GM12878 (cell line): ENCODE measurements around the gene RALGPS1. TPM values are rescaled to one million over a fixed set of nuclear protein-coding genes. Genes with fewer than 3 reads are reported as not detected.

ENCODE experiments used
- ATAC-seq: fragments of 200-7000 bp; cut with Tn5 transposase; 3 replicates; pipeline ENCODE4 v1.9.1; 2020; ENCODE audit warnings: mild to moderate bottlenecking, moderate library complexity
- BruUV-seq: library from RNA; stranded (reverse); fragments of 400-500 nt; replicated peaks from 2 replicates; lab custom pipeline; 2021; lab: Mats Ljungman, UMichigan
- CTCF ChIA-PET: fragments of 300-600 bp; sonication (Branson Sonifier 250); formaldehyde crosslinking; extraction: SDS; loops from one replicate; lab custom pipeline; 2021; ENCODE audit warnings: inconsistent platforms; lab: Yijun Ruan, JAX
- POLR2A ChIA-PET: fragments of 350-600 bp; formaldehyde crosslinking; extraction: SDS; loops from one replicate; lab custom pipeline; 2021; ENCODE audit warnings: inconsistent platforms; lab: Charles Lee
- RAD21 ChIA-PET: fragments of 300-600 bp; sonication (Branson Sonifier 250); formaldehyde crosslinking; loops from one replicate; lab custom pipeline; 2023; ENCODE audit warnings: antibody characterized with exemption; ENCODE audit not compliant: unreplicated experiment; lab: Charles Lee
- SMC1A ChIA-PET: fragments of 300-600 bp; sonication (Branson Sonifier 250); formaldehyde crosslinking; loops from one replicate; lab custom pipeline; 2023; ENCODE audit not compliant: unreplicated experiment, uncharacterized antibody; lab: Charles Lee
- DNase-seq: peaks from one replicate; pipeline ENCODE4 v3.0.0-alpha.2; 2011; ENCODE audit warnings: low read depth, low spot score
- FAIRE-seq: peaks from 3 replicates; lab custom pipeline; 2011; peaks lifted over from hg19 to GRCh38; lab: Jason Lieb, UNC
- H2AFZ ChIP-seq: 2 replicates; pipeline ENCODE4 v1.6.0; 2011; ENCODE audit warnings: low read depth, low read length, control low read depth; ENCODE audit not compliant: control insufficient read depth
- H3K27ac ChIP-seq: 2 replicates; pipeline ENCODE4 v1.5.1; 2011; ENCODE audit warnings: control low read depth; ENCODE audit not compliant: control insufficient read depth, insufficient read depth
- H3K27me3 ChIP-seq, 2 experiments: replicated peaks in 1 of 2; 2 replicates each; pipeline versions ENCODE4 v1.6.0 to v1.6.1; 2011; ENCODE audit warnings: low read length in 1 of 2; ENCODE audit not compliant: control insufficient read depth in 2 of 2, insufficient read depth in 2 of 2
- H3K36me3 ChIP-seq, 2 experiments: 2 replicates each; pipeline ENCODE4 v1.5.1; 2011; ENCODE audit warnings: low read length in 1 of 2; ENCODE audit not compliant: control insufficient read depth in 2 of 2, insufficient read depth in 2 of 2
- H3K4me1 ChIP-seq: 2 replicates; pipeline ENCODE4 v1.6.1; 2011; ENCODE audit warnings: mild to moderate bottlenecking, low read length, moderate library complexity, mixed read lengths; ENCODE audit not compliant: control insufficient read depth, insufficient read depth
- H3K4me2 ChIP-seq: 2 replicates; pipeline ENCODE4 v1.6.0; 2011; ENCODE audit warnings: control low read depth; ENCODE audit not compliant: control insufficient read depth, insufficient read depth
- H3K4me3 ChIP-seq: fragments of 200-600 bp; sonication (generic); 2 replicates; pipeline ENCODE4 v1.5.1; 2016
- H3K79me2 ChIP-seq: 2 replicates; pipeline ENCODE4 v1.6.0; 2011; ENCODE audit warnings: low read length; ENCODE audit not compliant: control insufficient read depth, insufficient read depth
- H3K9ac ChIP-seq: 2 replicates; pipeline ENCODE4 v1.8.0; 2011; ENCODE audit warnings: low read length, control low read depth, mixed read lengths; ENCODE audit not compliant: control insufficient read depth, insufficient read depth
- H3K9me3 ChIP-seq: replicated peaks from 3 replicates; pipeline ENCODE4 v1.5.1; 2011; ENCODE audit warnings: mild to moderate bottlenecking, low read length; ENCODE audit not compliant: control insufficient read depth, insufficient read depth
- H4K20me1 ChIP-seq: 2 replicates; pipeline ENCODE4 v1.6.0; 2011; ENCODE audit not compliant: control insufficient read depth, insufficient read depth
- ATF7 ChIP-seq: fragments of 450-650 bp; IDR thresholded peaks from 2 replicates; pipeline ENCODE4 v1.6.1; 2016; ENCODE audit warnings: low read depth, mild to moderate bottlenecking
- CEBPZ ChIP-seq: fragments of 150-350 bp; IDR thresholded peaks from 2 replicates; pipeline ENCODE4 v1.6.1; 2016; ENCODE audit warnings: low read depth, low read length
- CHD1 ChIP-seq: IDR thresholded peaks from 2 replicates; pipeline ENCODE4 v1.6.1; 2012; ENCODE audit warnings: low read depth, low read length, improper control_type of control experiment
- HSF1 ChIP-seq: fragments of 150-350 bp; IDR thresholded peaks from 2 replicates; pipeline ENCODE4 v1.6.1; 2014; ENCODE audit warnings: mild to moderate bottlenecking, low read depth, low read length
- IKZF2 ChIP-seq, 2 experiments: fragments of 450-650 bp; IDR thresholded peaks; 2 replicates each; pipeline ENCODE4 v1.6.1; 2017; ENCODE audit warnings: mild to moderate bottlenecking in 2 of 2, moderate library complexity in 2 of 2
- KDM1A ChIP-seq: fragments of 200-600 bp; sonication (generic); IDR thresholded peaks from 2 replicates; pipeline ENCODE4 v1.6.1; 2016; ENCODE audit warnings: borderline replicate concordance
- PAX8 ChIP-seq: fragments of 450-650 bp; IDR thresholded peaks from 2 replicates; pipeline ENCODE4 v1.6.1; 2017; ENCODE audit warnings: mild to moderate bottlenecking, moderate library complexity
- TBL1XR1 ChIP-seq: IDR thresholded peaks from 2 replicates; pipeline ENCODE4 v1.6.1; 2012; ENCODE audit warnings: low read depth, low read length, improper control_type of control experiment
- ZNF687 ChIP-seq: fragments of 450-650 bp; IDR thresholded peaks from 2 replicates; pipeline ENCODE4 v1.6.1; 2017; ENCODE audit warnings: mild to moderate bottlenecking, moderate library complexity
- WGBS: methylation state at CpG from one replicate; pipeline ENCODE4 v1.1.6; 2016; ENCODE audit warnings: low lambda C conversion rate; ENCODE audit not compliant: insufficient replicate concordance, insufficient coverage; ENCODE audit errors: missing lambda C conversion rate; 5-methylcytosine and 5-hydroxymethylcytosine counted together
- in situ Hi-C: fragments of 300-500 bp; cut with MboI; formaldehyde crosslinking; loops from 9 replicates; pipeline ENCODE4 v1.14.3; 2018; ENCODE audit warnings: mixed read lengths
- intact Hi-C: fragments of 100-400 bp; cut with micrococcal nuclease; formaldehyde crosslinking; loops from one replicate; pipeline ENCODE4 v1.14.2; 2022; ENCODE audit not compliant: unreplicated experiment
- polyA plus RNA-seq, 11 experiments: library from polyadenylated mRNA; depleted of rRNA in 4 of 11; unstranded in 6 of 11; stranded (reverse) in 5 of 11; fragments of >200 nt; fragmentation: Nextera tagmentation in 4 of 11; fragmentation: Illumina TruSeq in 1 of 11; extraction: Ambion mirVana in 4 of 11; extraction: Trizol in 1 of 11; gene quantifications; 1 replicate in 1 of 11; 2 replicates in 10 of 11; pipeline versions ENCODE4 v1.2.1 to v1.2.3, GENCODE V29; 2011 to 2016; ENCODE audit warnings: inconsistent platforms in 2 of 11, missing spikeins in 2 of 11, low read depth in 1 of 11
- total RNA-seq, 4 experiments: library from RNA; depleted of rRNA in 3 of 4; stranded (reverse); fragments of >200 nt in 3 of 4; fragmentation: Illumina TruSeq in 1 of 4; extraction: Trizol in 1 of 4; gene quantifications; 2 replicates each; pipeline versions ENCODE4 v1.2.1 to v1.2.3, GENCODE V29; 2013 to 2021

RALGPS1 gene
- total and polyA plus RNA-seq, 10 of the 15 experiments (the other 5 are each of a cell fraction or from before 2014, with no cell fraction given): 0.13 to 5.6 (median 2.7) TPM

- Histone ChIP-seq H3K4me3 (no peak overlapping the region), H3K27me3 (no peaks in the 10 kb centered on the region), H3K9ac (no peak overlapping the region), H3K4me1 (no peaks in the 10 kb centered on the region), H2AFZ (no peak overlapping the region), H4K20me1 (no peaks in the 10 kb centered on the region), H3K79me2 (no peaks in the 10 kb centered on the region), H3K27ac (no peak overlapping the region), H3K9me3 (no peaks in the 10 kb centered on the region), H3K4me2 (no peak overlapping the region), H3K36me3 (no peaks in the 10 kb centered on the region)
- ChIA-PET SMC1A (no interaction called here), RAD21 (no interaction called here), POLR2A (no interaction called here), CTCF (interaction anchor here (1.2 to 1.3 kb wide), 2 partner anchors 39 to 162 kb away, joined by 3 read pairs; no protein-coding TSS in a partner anchor)
- in situ Hi-C loops (no loop called here), intact Hi-C loops (no loop called here)
- ATAC-seq (no peak), FAIRE-seq (no peak), DNase-seq (no peak)
- 98% methylated on average over 2 of the region's 2 CpGs for WGBS
- BruUV-seq: no TSS peak
- TF ChIP-seq IKZF2 (IDR thresholded peaks at IDR 0.05) (no peak), ATF7 (no peak), CHD1 (no peak), KDM1A (no peak), ZNF687 (no peak), TBL1XR1 (no peak), HSF1 (no peak), CEBPZ (no peak), PAX8 (no peak)
Measured at GRCh38 chr9:127253446-127253845, 338.9 kb downstream of the RALGPS1 start.
